Measurements from ENCODE around the gene KSR1. TPM values are rescaled to one million over a fixed set of nuclear protein-coding genes. Genes with fewer than 3 reads are reported as not detected.
"Not testable (repeated sequence)": the region's sequence is repeated elsewhere in the genome, so short reads cannot be mapped to it uniquely, and the experiment has no call there.

Gene KSR1
- total RNA-seq, 1 experiment from 2014 or later, result 19.1 TPM

- Histone ChIP-seq H3K27me3 (ENCODE audit: insufficient read depth, low read depth) (no peaks in the 10 kb centered on the region), H3K4me1 (replicated peaks; ENCODE audit: insufficient read depth) (no peaks in the 10 kb centered on the region), H4K20me1 (ENCODE audit: insufficient read depth) (no peaks in the 10 kb centered on the region), H3K27ac (no peak overlapping the region), H3F3A (ENCODE audit: insufficient read depth, low read depth) (peaks cover 3% of the 10 kb centered on the region; the same call in 1 of the 2 replicates), H3K4me2 (no peak overlapping the region), H2AFZ (no peak overlapping the region), H3K79me2 (ENCODE audit: low read depth) (no peaks in the 10 kb centered on the region), H3K36me3 (ENCODE audit: low read depth) (no peaks in the 10 kb centered on the region), H3K9me3 (ENCODE audit: insufficient read depth, low read depth) (no peaks in the 10 kb centered on the region), H3K4me3 (no peak overlapping the region), H3K9me2 (ENCODE audit: insufficient read depth) (no peaks in the 10 kb centered on the region)
- intact Hi-C loops (cut with micrococcal nuclease; ENCODE audit: unreplicated experiment), result no loop called here
- POLR2A ChIA-PET (ENCODE audit: unreplicated experiment), result no interaction called here
- DNase-seq, result no peak
- TF ChIP-seq CTCF (conservative IDR thresholded peaks at IDR 0.05) (no peak), EZH2 (IDR thresholded peaks at IDR 0.05; ENCODE audit: low read depth) (no peak)
- CTCF ChIA-PET, result no interaction called here
- BruUV-seq (replicated peaks), result TSS peak; percentile 23
Observed at GRCh38 chr17:27631411-27631760, 175.1 kb downstream of the KSR1 start.

- no peak for DNase-seq
- intact Hi-C loops (cut with micrococcal nuclease; ENCODE audit: unreplicated experiment), result no loop called here
- Histone ChIP-seq H3K4me1 (replicated peaks; ENCODE audit: insufficient read depth) (no peaks in the 10 kb centered on the region), H3K9me3 (ENCODE audit: insufficient read depth, low read depth) (no peaks in the 10 kb centered on the region), H3K27ac (no peak overlapping the region), H2AFZ (no peak overlapping the region), H3K4me2 (no peak overlapping the region), H3K27me3 (ENCODE audit: insufficient read depth, low read depth) (no peaks in the 10 kb centered on the region), H3K4me3 (no peak overlapping the region), H3K36me3 (ENCODE audit: low read depth) (no peaks in the 10 kb centered on the region), H3K9me2 (ENCODE audit: insufficient read depth) (no peaks in the 10 kb centered on the region), H3F3A (ENCODE audit: insufficient read depth, low read depth) (peaks cover 3% of the 10 kb centered on the region; the same call in 1 of the 2 replicates), H3K79me2 (ENCODE audit: low read depth) (no peaks in the 10 kb centered on the region), H4K20me1 (ENCODE audit: insufficient read depth) (no peaks in the 10 kb centered on the region)
- CTCF ChIA-PET, result no interaction called here
- TF ChIP-seq CTCF (conservative IDR thresholded peaks at IDR 0.05) (no peak), EZH2 (IDR thresholded peaks at IDR 0.05; ENCODE audit: low read depth) (no peak)
- POLR2A ChIA-PET (ENCODE audit: unreplicated experiment), result interaction anchor here (0.7 kb wide), 1 partner anchor 111 kb away, joined by 3 read pairs; no protein-coding TSS in a partner anchor
- no TSS peak for BruUV-seq (replicated peaks)
Observed at GRCh38 chr17:27631897-27632725, 175.9 kb downstream of the KSR1 start.

GRCh38 chr17:27632766-27633165 lies 176.5 kb downstream of the KSR1 start:
- H3K4me2 ChIP-seq; H3F3A ChIP-seq (ENCODE audit: insufficient read depth, low read depth); BruUV-seq (replicated peaks); H4K20me1 ChIP-seq (ENCODE audit: insufficient read depth); H3K4me1 ChIP-seq (replicated peaks; ENCODE audit: insufficient read depth); H3K9me2 ChIP-seq (ENCODE audit: insufficient read depth); intact Hi-C loops (cut with micrococcal nuclease; ENCODE audit: unreplicated experiment); H3K36me3 ChIP-seq (ENCODE audit: low read depth); DNase-seq; H2AFZ ChIP-seq; H3K27ac ChIP-seq; H3K79me2 ChIP-seq (ENCODE audit: low read depth); CTCF ChIA-PET; H3K27me3 ChIP-seq (ENCODE audit: insufficient read depth, low read depth); H3K9me3 ChIP-seq (ENCODE audit: insufficient read depth, low read depth); H3K4me3 ChIP-seq: not testable (repeated sequence)
- POLR2A ChIA-PET (ENCODE audit: unreplicated experiment), result interaction anchor here (0.7 kb wide), 1 partner anchor 110 kb away, joined by 3 read pairs; no protein-coding TSS in a partner anchor
